Stimulated activated CD4-positive, alpha-beta T cell treated with anti-CD3 and anti-CD28 coated beads, Interleukin-4, amount 100 ng/mL, for 4 hours (primary cell): ENCODE measurements around the gene TRIM34.
A peak's percentile ranks its signal among the peaks of the same experiment; 100 is the strongest.
"Not testable (repeated sequence)": the region's sequence is repeated elsewhere in the genome, so short reads cannot be mapped to it uniquely, and the experiment has no call there.

ENCODE experiments used
- DNase-seq, 2 experiments: peaks; one replicate each; pipeline ENCODE4 v3.0.0-alpha.2; 2020

TRIM34 gene

GRCh38 chr11:5621580-5621979, 3.2 kb upstream of the TRIM34 start:
- DNase-seq = no peak

- DNase-seq = no peak
These were observed 2.0 kb upstream of the TRIM34 start for GRCh38 chr11:5622802-5623201.

GRCh38 chr11:5625281-5625680, 480 bp downstream of the TRIM34 start:
- DNase-seq = no peak

GRCh38 chr11:5626196-5626595, 1.4 kb downstream of the TRIM34 start:
- DNase-seq = no peak

- no peak for DNase-seq
These were observed 6.6 kb downstream of the TRIM34 start for GRCh38 chr11:5631417-5631816.

- DNase-seq = no peak
These were observed 7.3 kb downstream of the TRIM34 start for GRCh38 chr11:5631969-5632635.

GRCh38 chr11:5639953-5640352, 15.2 kb downstream of the TRIM34 start:
- no peak for DNase-seq

- no peak for DNase-seq
These were observed 18.8 kb downstream of the TRIM34 start for GRCh38 chr11:5643585-5643984.

- DNase-seq = no peak
These were observed 21.3 kb downstream of the TRIM34 start for GRCh38 chr11:5646139-5646538.

GRCh38 chr11:5655474-5655873, 30.7 kb downstream of the TRIM34 start:
- DNase-seq = no peak

- not testable (repeated sequence) for DNase-seq
These were observed 32.2 kb downstream of the TRIM34 start for GRCh38 chr11:5656956-5657355.

- no peak for DNase-seq
These were observed 33.5 kb downstream of the TRIM34 start for GRCh38 chr11:5658318-5658717.

GRCh38 chr11:5663511-5663910, 38.7 kb downstream of the TRIM34 start:
- no peak for DNase-seq

- DNase-seq = no peak
These were observed 40.3 kb downstream of the TRIM34 start for GRCh38 chr11:5665051-5665570.

GRCh38 chr11:5665746-5666401, 41.1 kb downstream of the TRIM34 start:
- no peak for DNase-seq

- DNase-seq = no peak
These were observed 41.6 kb downstream of the TRIM34 start for GRCh38 chr11:5666402-5666793.

GRCh38 chr11:5671831-5672230, 47.0 kb downstream of the TRIM34 start:
- DNase-seq = no peak

GRCh38 chr11:5674391-5674790, 49.6 kb downstream of the TRIM34 start:
- DNase-seq = no peak

GRCh38 chr11:5679811-5680210, 55.0 kb downstream of the TRIM34 start:
- DNase-seq = no peak

- not testable (repeated sequence) for DNase-seq
These were observed 58.2 kb downstream of the TRIM34 start for GRCh38 chr11:5682890-5683441.

- peak in 1 of 2 experiments; percentile 57 for DNase-seq
These were observed 58.8 kb downstream of the TRIM34 start for GRCh38 chr11:5683620-5684019.

GRCh38 chr11:5684036-5684645, 59.3 kb downstream of the TRIM34 start:
- DNase-seq = no peak

- peak; percentile 67 to 85 for DNase-seq
These were observed 60.0 kb downstream of the TRIM34 start, which contains the start of gene TRIM5 for GRCh38 chr11:5684646-5685362. Gene TRIM5 (minus strand): TSS chr11:5685074. CDS start chr11:5680177, 4,897 bp downstream.
